A673 (cell line): ENCODE measurements around the gene AMBRA1.

Source experiments
- CTCF ChIP-seq: fragments of 300-800, 200-600 bp; sonication (generic); conservative IDR thresholded peaks from 2 replicates; pipeline ENCODE4 v1.5.1; 2017; ENCODE audit warnings: low read depth, mild to moderate bottlenecking, antibody characterized with exemption, low read length, moderate library complexity, mixed read lengths
- EZH2 ChIP-seq: fragments of 200-600 bp; sonication (generic); IDR thresholded peaks from 2 replicates; pipeline ENCODE4 v1.6.1; 2017; ENCODE audit warnings: borderline replicate concordance, low read depth, mild to moderate bottlenecking, mixed read lengths, antibody characterized with exemption, low read length; ENCODE audit not compliant: poor library complexity, severe bottlenecking

GRCh38 chr11:46444305-46444704, 149.5 kb downstream of the AMBRA1 start:
- no peak for TF ChIP-seq CTCF
- no peak for TF ChIP-seq EZH2
